ENCODE results near the gene TCF12. TPM values are rescaled to one million over a fixed set of nuclear protein-coding genes. Genes with fewer than 3 reads are reported as not detected.

TCF12 gene
- total RNA-seq, 6 experiments from 2014 or later: 106 to 200 (median 149) TPM

GRCh38 chr15:57290826-57291225 lies 372.4 kb downstream of the TCF12 start:
- H3K27ac Mint-ChIP-seq: no peak overlapping the region
- peaks cover 4% of the 10 kb centered on the region; the same call in 1 of the 2 replicates for H3K4me1 Mint-ChIP-seq (ENCODE audit: low read depth)
- no peak overlapping the region for H3K4me3 Mint-ChIP-seq
- DNase-seq: no peak
- peaks cover 59% of the 10 kb centered on the region for H3K36me3 Mint-ChIP-seq (ENCODE audit: low read depth)
- no peak for TF ChIP-seq CTCF (IDR thresholded peaks at IDR 0.05)
- H3K27me3 Mint-ChIP-seq (ENCODE audit: insufficient read depth): peaks cover 6% of the 10 kb centered on the region
- H3K9me3 Mint-ChIP-seq: no peaks in the 10 kb centered on the region

- Mint-ChIP-seq H3K27me3 (ENCODE audit: insufficient read depth) (peaks cover 5% of the 10 kb centered on the region), H3K36me3 (ENCODE audit: low read depth) (peaks cover 19% of the 10 kb centered on the region), H3K4me3 (no peak overlapping the region), H3K27ac (no peak overlapping the region), H3K4me1 (ENCODE audit: low read depth) (0 out of 2 replicates have a peak, but pooled peaks cover 4% of the 10 kb centered on the region), H3K9me3 (no peaks in the 10 kb centered on the region)
- no peak for DNase-seq
- no peak for TF ChIP-seq CTCF (IDR thresholded peaks at IDR 0.05)
Observed at GRCh38 chr15:57296473-57297162, 378.2 kb downstream of the TCF12 start.

DNA sequence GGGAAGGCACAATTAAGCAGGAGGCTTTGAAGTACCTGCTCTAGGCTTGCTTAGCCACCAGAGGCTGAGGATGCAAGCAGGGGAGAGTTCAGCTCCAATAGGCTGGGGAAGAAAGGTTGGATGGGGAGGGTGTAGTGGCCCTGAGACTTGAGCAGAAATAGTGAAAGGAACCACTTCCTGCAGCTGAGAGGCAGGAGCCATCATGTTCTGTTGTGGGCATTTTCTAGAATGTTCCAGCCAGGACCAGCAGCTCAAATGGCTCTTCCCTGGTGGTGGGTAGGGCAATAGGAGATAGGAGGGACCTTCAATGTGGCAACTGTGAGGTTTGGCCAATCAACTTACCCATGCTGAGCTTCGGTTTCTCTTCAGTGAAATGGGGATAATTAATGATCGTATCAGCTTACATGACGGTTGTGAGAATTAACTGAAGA lies 378.7 kb downstream of the TCF12 start:
- TF ChIP-seq CTCF (IDR thresholded peaks at IDR 0.05): no peak

GRCh38 chr15:57297630-57298029 lies 379.2 kb downstream of the TCF12 start:
- Mint-ChIP-seq H3K9me3 (no peaks in the 10 kb centered on the region), H3K4me1 (ENCODE audit: low read depth) (0 out of 2 replicates have a peak, but pooled peaks cover 4% of the 10 kb centered on the region), H3K36me3 (ENCODE audit: low read depth) (peaks cover 9% of the 10 kb centered on the region), H3K4me3 (no peak overlapping the region), H3K27ac (no peak overlapping the region), H3K27me3 (ENCODE audit: insufficient read depth) (peaks cover 5% of the 10 kb centered on the region)
- DNase-seq: no peak
- no peak for TF ChIP-seq CTCF (IDR thresholded peaks at IDR 0.05)

More for the DNA sequence above, 378.7 kb downstream of the TCF12 start:
- Mint-ChIP-seq H3K27ac (no peak overlapping the region), H3K9me3 (no peaks in the 10 kb centered on the region), H3K36me3 (ENCODE audit: low read depth) (peaks cover 14% of the 10 kb centered on the region), H3K4me3 (no peak overlapping the region), H3K4me1 (ENCODE audit: low read depth) (0 out of 2 replicates have a peak, but pooled peaks cover 4% of the 10 kb centered on the region), H3K27me3 (ENCODE audit: insufficient read depth) (peaks cover 5% of the 10 kb centered on the region)
- DNase-seq: no peak

DNA sequence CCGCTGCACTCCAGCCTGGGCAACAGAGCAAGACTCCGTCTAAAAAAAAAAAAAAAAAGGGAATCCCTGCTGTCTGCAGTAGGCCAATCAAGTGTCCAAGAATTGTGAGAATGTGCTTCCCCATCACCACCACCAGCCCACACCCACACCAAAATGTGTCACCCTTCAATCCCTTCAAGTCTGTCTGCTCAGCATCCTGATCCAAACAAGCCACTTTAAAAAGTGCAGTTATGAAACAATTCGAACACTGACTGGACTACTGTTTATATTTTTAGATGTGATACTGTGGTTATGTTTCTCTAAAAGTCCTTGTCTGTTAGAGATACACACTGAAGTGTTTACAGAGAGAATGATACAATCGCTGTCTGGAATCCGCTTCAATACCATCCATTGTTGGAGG lies 379.8 kb downstream of the TCF12 start:
- Mint-ChIP-seq H3K4me3 (no peak overlapping the region; the same call in 1 of the 2 replicates), H3K4me1 (ENCODE audit: low read depth) (0 out of 2 replicates have a peak, but pooled peaks cover 4% of the 10 kb centered on the region), H3K27ac (no peak overlapping the region), H3K36me3 (ENCODE audit: low read depth) (peaks cover 3% of the 10 kb centered on the region), H3K27me3 (ENCODE audit: insufficient read depth) (peaks cover 4% of the 10 kb centered on the region), H3K9me3 (no peaks in the 10 kb centered on the region)
- DNase-seq: no peak
- no peak for TF ChIP-seq CTCF (IDR thresholded peaks at IDR 0.05)

All from HFFc6 (cell line).